ENCODE data around the gene SLC6A18. TPM values are rescaled to one million over a fixed set of nuclear protein-coding genes. Genes with fewer than 3 reads are reported as not detected.

SLC6A18 gene
- total and polyA plus RNA-seq, 9 of the 15 experiments (the other 6 are each of a cell fraction or from before 2014, with no cell fraction given) = not detected

GRCh38 chr5:1185629-1186350 lies 39.4 kb upstream of the SLC6A18 start (continued):
- TF ChIP-seq ZBTB12 (CRISPR knock-in tag; IDR thresholded peaks at IDR 0.05) (no peak), CEBPZ (IDR thresholded peaks at IDR 0.05; ENCODE audit: borderline replicate concordance, low read depth, low read length) (no peak), ARID4B (CRISPR knock-in tag; IDR thresholded peaks at IDR 0.05) (peak; percentile 60), USF1 (CRISPR knock-in tag; IDR thresholded peaks at IDR 0.05) (peak; percentile 16; the same call in 1 of the 2 replicates), PTBP1 (IDR thresholded peaks at IDR 0.05; ENCODE audit: low read depth, low read length) (no peak), ELF4 (CRISPR knock-in tag; IDR thresholded peaks at IDR 0.05) (no peak), ATF4 (CRISPR knock-in tag; IDR thresholded peaks at IDR 0.05) (peak; percentile 31; the same call in 1 of the 2 replicates), DACH1 (IDR thresholded peaks at IDR 0.05; ENCODE audit: partially characterized antibody) (peak; percentile 87), E2F4 (CRISPR knock-in tag; IDR thresholded peaks at IDR 0.05; ENCODE audit: low read depth) (no peak), THRA (IDR thresholded peaks at IDR 0.05) (no peak), ZNF282 (CRISPR knock-in tag; IDR thresholded peaks at IDR 0.05) (no peak), TRIM24 (IDR thresholded peaks at IDR 0.05) (peak; percentile 90 to 94), JUNB (CRISPR knock-in tag; conservative IDR thresholded peaks at IDR 0.05) (no peak), KLF10 (CRISPR knock-in tag; IDR thresholded peaks at IDR 0.05) (no peak)

All from K562 (cell line).